PC-3 (cell line): ENCODE measurements around the gene AOAH. TPM values are rescaled to one million over a fixed set of nuclear protein-coding genes. Genes with fewer than 3 reads are reported as not detected.

Experiments used
- ATAC-seq: fragments of 200-7000 bp; cut with Tn5 transposase; 2 replicates; pipeline ENCODE4 v1.9.1; 2020; ENCODE audit warnings: mild to moderate bottlenecking, moderate library complexity
- BruUV-seq: library from RNA; stranded (reverse); fragments of 400-500 nt; replicated peaks from 2 replicates; lab custom pipeline; 2021; lab: Mats Ljungman, UMichigan
- CTCF ChIA-PET: fragments of 300-600 bp; sonication (Branson Sonifier 250); formaldehyde crosslinking; loops from one replicate; lab custom pipeline; 2022; ENCODE audit warnings: antibody characterized with exemption; lab: Charles Lee
- POLR2A ChIA-PET: fragments of 300-600 bp; sonication (Branson Sonifier 250); formaldehyde crosslinking; loops from one replicate; lab custom pipeline; 2022; ENCODE audit warnings: antibody characterized with exemption; ENCODE audit not compliant: unreplicated experiment; lab: Charles Lee
- DNase-seq: peaks from one replicate; pipeline ENCODE4 v3.0.0-alpha.2; 2015
- H2AFZ ChIP-seq: fragments of 300-600 bp; sonication (generic); 2 replicates; pipeline ENCODE4 v1.6.0; 2016; ENCODE audit warnings: antibody characterized with exemption, low read length
- H3F3A ChIP-seq: fragments of 300-600 bp; sonication (generic); one replicate; pipeline ENCODE4 v1.6.0; 2017; ENCODE audit warnings: antibody characterized with exemption, low read length, control low read depth, mild to moderate bottlenecking; ENCODE audit not compliant: unreplicated experiment
- H3K27ac ChIP-seq: fragments of 300-600 bp; sonication (generic); 2 replicates; pipeline ENCODE4 v1.5.1; 2016; ENCODE audit warnings: mild to moderate bottlenecking, low read length
- H3K27me3 ChIP-seq: fragments of 300-600 bp; sonication (generic); 2 replicates; pipeline ENCODE4 v1.6.1; 2016; ENCODE audit warnings: low read length, mixed read lengths
- H3K36me3 ChIP-seq: fragments of 300-600 bp; sonication (generic); 2 replicates; pipeline ENCODE4 v1.6.1; 2016; ENCODE audit warnings: low read depth, mixed run types, low read length, mixed read lengths
- H3K4me1 ChIP-seq: fragments of 300-600 bp; sonication (generic); 2 replicates; pipeline ENCODE4 v1.5.1; 2016; ENCODE audit warnings: low read length; ENCODE audit not compliant: insufficient read depth
- H3K4me2 ChIP-seq: fragments of 300-600 bp; sonication (generic); 2 replicates; pipeline ENCODE4 v1.6.0; 2016; ENCODE audit warnings: low read length
- H3K4me3 ChIP-seq: fragments of 300-600 bp; sonication (generic); 2 replicates; pipeline ENCODE4 v1.5.1; 2016; ENCODE audit warnings: mild to moderate bottlenecking, low read length, mixed read lengths
- H3K79me2 ChIP-seq: fragments of 300-600 bp; sonication (generic); 2 replicates; pipeline ENCODE4 v1.6.1; 2017; ENCODE audit warnings: low read length, mixed read lengths
- H3K9ac ChIP-seq: fragments of 300-600 bp; sonication (generic); 2 replicates; pipeline ENCODE4 v1.6.0; 2016; ENCODE audit warnings: mild to moderate bottlenecking, low read length
- H3K9me2 ChIP-seq: fragments of 300-600 bp; sonication (generic); replicated peaks from 2 replicates; pipeline ENCODE4 v1.6.1; 2016; ENCODE audit warnings: mixed run types, low read length, mixed read lengths
- H3K9me3 ChIP-seq: fragments of 300-600 bp; sonication (generic); 2 replicates; pipeline ENCODE4 v1.6.1; 2016; ENCODE audit warnings: low read length, mixed read lengths
- H4K20me1 ChIP-seq: fragments of 300-600 bp; sonication (generic); 2 replicates; pipeline ENCODE4 v1.6.1; 2016; ENCODE audit warnings: low read length, mixed read lengths
- CTCF ChIP-seq: fragments of 300-600 bp; sonication (generic); conservative IDR thresholded peaks from 2 replicates; pipeline ENCODE4 v1.5.1; 2017; ENCODE audit warnings: antibody characterized with exemption, low read depth, mild to moderate bottlenecking, low read length
- EZH2 ChIP-seq: fragments of 300-600 bp; sonication (generic); IDR thresholded peaks from one replicate; pipeline ENCODE4 v1.6.1; 2017; ENCODE audit warnings: antibody characterized with exemption, mild to moderate bottlenecking, low read length; ENCODE audit not compliant: unreplicated experiment
- EZH2phosphoT487 ChIP-seq: fragments of 300-600 bp; sonication (generic); IDR thresholded peaks from 2 replicates; pipeline ENCODE4 v1.6.1; 2018; ENCODE audit warnings: mild to moderate bottlenecking, antibody characterized with exemption, low read length, borderline replicate concordance
- intact Hi-C: fragments of 100-400 bp; cut with micrococcal nuclease; formaldehyde crosslinking; loops from 2 replicates; pipeline ENCODE4 v1.9.0; 2023
- total RNA-seq: library from RNA; depleted of rRNA; stranded (reverse); fragments of >200 nt; gene quantifications from 2 replicates; pipeline ENCODE4 v1.2.3, GENCODE V29; 2014

The AOAH gene
- total RNA-seq, 1 experiment from 2014 or later = not detected

- Histone ChIP-seq H3K27ac (no peak overlapping the region), H2AFZ (no peak overlapping the region), H3K36me3 (no peaks in the 10 kb centered on the region), H3K4me2 (no peak overlapping the region), H3K27me3 (peaks cover 23% of the 10 kb centered on the region), H3F3A (no peaks in the 10 kb centered on the region), H3K4me3 (no peak overlapping the region), H4K20me1 (no peaks in the 10 kb centered on the region), H3K9me3 (no peaks in the 10 kb centered on the region), H3K9me2 (no peaks in the 10 kb centered on the region), H3K79me2 (no peaks in the 10 kb centered on the region), H3K4me1 (no peaks in the 10 kb centered on the region), H3K9ac (no peak overlapping the region)
- no TSS peak for BruUV-seq
- ChIA-PET POLR2A (no interaction called here), CTCF (no interaction called here)
- DNase-seq (no peak), ATAC-seq (no peak)
- TF ChIP-seq EZH2 (no peak), CTCF (no peak), EZH2phosphoT487 (no peak)
- intact Hi-C loops = no loop called here
Observed at GRCh38 chr7:36636126-36636525, 88.2 kb downstream of the AOAH start.

DNA sequence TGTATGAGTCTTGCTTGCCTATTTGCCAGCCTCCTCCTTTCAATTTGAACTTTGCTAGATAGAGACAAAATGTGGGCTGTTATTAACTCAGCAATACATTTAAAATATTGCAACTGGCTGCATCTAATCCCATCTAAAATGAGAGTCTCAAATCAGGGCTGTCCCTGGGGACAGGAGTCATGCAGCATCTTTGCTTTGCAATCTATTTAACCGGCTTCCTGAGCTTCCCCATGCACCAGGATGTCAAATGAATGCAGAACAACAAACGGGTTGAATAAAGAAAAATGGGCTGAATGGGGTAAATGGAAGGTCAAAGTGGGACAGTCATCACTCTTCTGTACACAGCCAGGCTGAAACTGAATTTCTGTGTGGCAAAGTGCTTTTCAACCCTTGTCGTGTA lies 89.2 kb downstream of the AOAH start:
- Histone ChIP-seq H3K9me2 (no peaks in the 10 kb centered on the region), H3K4me2 (no peak overlapping the region), H3K4me1 (no peaks in the 10 kb centered on the region), H3K9me3 (no peaks in the 10 kb centered on the region), H3K4me3 (no peak overlapping the region), H3K36me3 (no peaks in the 10 kb centered on the region), H3K27ac (no peak overlapping the region), H3K79me2 (no peaks in the 10 kb centered on the region), H3K27me3 (peaks cover 20% of the 10 kb centered on the region), H3K9ac (no peak overlapping the region), H3F3A (no peaks in the 10 kb centered on the region), H2AFZ (no peak overlapping the region), H4K20me1 (no peaks in the 10 kb centered on the region)
- ATAC-seq (no peak), DNase-seq (no peak)
- TF ChIP-seq EZH2 = no peak
- TF ChIP-seq EZH2phosphoT487 = no peak
- TF ChIP-seq CTCF = no peak
- ChIA-PET POLR2A (no interaction called here), CTCF (no interaction called here)
- no TSS peak for BruUV-seq
- intact Hi-C loops = no loop called here

DNA sequence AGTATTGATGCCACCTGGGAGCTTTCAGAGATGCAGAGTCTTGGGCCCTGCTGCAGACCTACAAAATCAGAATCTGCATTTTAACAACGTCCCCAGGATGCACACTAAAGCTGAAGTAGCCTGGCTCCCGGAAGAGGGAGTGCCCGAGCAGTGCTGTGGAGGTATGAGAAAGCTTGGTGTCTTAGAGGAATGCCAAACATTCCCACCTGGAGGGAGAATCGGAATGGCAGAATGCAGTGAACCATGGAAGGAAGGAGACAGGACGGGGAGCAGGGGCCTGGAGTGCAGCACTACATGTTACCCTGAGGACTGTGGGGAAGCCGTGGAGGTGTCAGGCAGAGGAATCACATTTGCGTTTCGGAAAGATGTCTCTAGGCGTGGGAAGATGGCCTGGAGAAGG lies 90.9 kb downstream of the AOAH start:
- H3K27me3 ChIP-seq = peaks cover 25% of the 10 kb centered on the region

More for the DNA sequence above, 90.9 kb downstream of the AOAH start:
- Histone ChIP-seq H3K9me3 (no peaks in the 10 kb centered on the region), H3K4me3 (no peak overlapping the region), H3K4me1 (no peaks in the 10 kb centered on the region), H3K27ac (no peak overlapping the region), H2AFZ (no peak overlapping the region), H3K36me3 (no peaks in the 10 kb centered on the region), H3K9me2 (no peaks in the 10 kb centered on the region), H3K4me2 (no peak overlapping the region), H3F3A (no peaks in the 10 kb centered on the region), H3K9ac (no peak overlapping the region), H4K20me1 (no peaks in the 10 kb centered on the region), H3K79me2 (no peaks in the 10 kb centered on the region)
- DNase-seq (no peak), ATAC-seq (no peak)
- ChIA-PET CTCF (no interaction called here), POLR2A (no interaction called here)
- intact Hi-C loops = no loop called here
- TF ChIP-seq EZH2phosphoT487 (no peak), CTCF (no peak), EZH2 (no peak)
- BruUV-seq = no TSS peak
